Keratinocyte (primary cell): ENCODE results near the gene GLT6D1. TPM values are rescaled to one million over a fixed set of nuclear protein-coding genes. Genes with fewer than 3 reads are reported as not detected.

Experiments
- DNase-seq: peaks from one replicate; pipeline ENCODE4 v3.0.0-alpha.2; 2011; ENCODE audit warnings: low read depth, missing footprints, low spot score
- FAIRE-seq: peaks from 2 replicates; lab custom pipeline; 2011; peaks lifted over from hg19 to GRCh38; lab: Jason Lieb, UNC
- H2AFZ ChIP-seq: 2 replicates; pipeline ENCODE4 v1.6.0; 2012; ENCODE audit warnings: low read length, control low read depth, inconsistent platforms; ENCODE audit not compliant: control insufficient read depth
- H3K27ac ChIP-seq: 2 replicates; pipeline ENCODE4 v1.5.1; 2011; ENCODE audit warnings: low read length; ENCODE audit not compliant: control insufficient read depth, insufficient read depth
- H3K27me3 ChIP-seq: 3 replicates; pipeline ENCODE4 v1.6.0; 2011; ENCODE audit warnings: low read length; ENCODE audit not compliant: control insufficient read depth, insufficient read depth; ENCODE audit errors: extremely low read depth
- H3K36me3 ChIP-seq, 2 experiments: 2 replicates in 1 of 2; 3 replicates in 1 of 2; pipeline ENCODE4 v1.5.1; 2011; ENCODE audit warnings: low read length in 2 of 2, mild to moderate bottlenecking in 1 of 2; ENCODE audit not compliant: control insufficient read depth in 2 of 2, insufficient read depth in 2 of 2; ENCODE audit errors: extremely low read depth in 1 of 2
- H3K4me1 ChIP-seq: 3 replicates; pipeline ENCODE4 v1.5.1; 2011; ENCODE audit warnings: low read length; ENCODE audit not compliant: control insufficient read depth, insufficient read depth; ENCODE audit errors: extremely low read depth
- H3K4me2 ChIP-seq: 3 replicates; pipeline ENCODE4 v1.6.0; 2011; ENCODE audit warnings: low read depth, low read length; ENCODE audit not compliant: control insufficient read depth, insufficient read depth; ENCODE audit errors: extremely low read depth
- H3K4me3 ChIP-seq, 3 experiments: fragments of 200-600 bp in 1 of 3; sonication (generic) in 1 of 3; 2 replicates in 2 of 3; 3 replicates in 1 of 3; pipeline ENCODE4 v1.5.1; 2011 to 2016; ENCODE audit warnings: low read length in 3 of 3, mild to moderate bottlenecking in 3 of 3, control low read depth in 2 of 3, inconsistent platforms in 1 of 3, low read depth in 1 of 3, mixed read lengths in 1 of 3, mixed run types in 1 of 3, moderate library complexity in 1 of 3; ENCODE audit not compliant: control insufficient read depth in 2 of 3, insufficient read depth in 2 of 3; ENCODE audit errors: extremely low read depth in 1 of 3
- H3K79me2 ChIP-seq: 2 replicates; pipeline ENCODE4 v1.6.0; 2012; ENCODE audit warnings: low read length; ENCODE audit not compliant: control insufficient read depth, insufficient read depth
- H3K9ac ChIP-seq: 3 replicates; pipeline ENCODE4 v1.6.0; 2011; ENCODE audit warnings: low read length; ENCODE audit not compliant: control insufficient read depth, insufficient read depth; ENCODE audit errors: extremely low read depth
- H3K9me1 ChIP-seq: 3 replicates; pipeline ENCODE4 v1.6.0; 2011; ENCODE audit warnings: low read length; ENCODE audit not compliant: control insufficient read depth, insufficient read depth; ENCODE audit errors: extremely low read depth
- H3K9me3 ChIP-seq: 2 replicates; pipeline ENCODE4 v1.5.1; 2012; ENCODE audit warnings: low read depth, low read length; ENCODE audit not compliant: control insufficient read depth
- H4K20me1 ChIP-seq: 3 replicates; pipeline ENCODE4 v1.6.0; 2011; ENCODE audit warnings: low read length; ENCODE audit not compliant: control insufficient read depth, insufficient read depth; ENCODE audit errors: extremely low read depth
- CTCF ChIP-seq, 3 experiments: IDR thresholded peaks in 1 of 3; conservative IDR thresholded peaks in 1 of 3; optimal IDR thresholded peaks in 1 of 3; 2 replicates in 2 of 3; 3 replicates in 1 of 3; pipeline versions ENCODE3 to v1.5.1; 2011; ENCODE audit warnings: low read length in 3 of 3, mild to moderate bottlenecking in 3 of 3, moderate library complexity in 2 of 3, control low read depth in 1 of 3, inconsistent platforms in 1 of 3; ENCODE audit not compliant: insufficient read depth in 2 of 3; ENCODE audit errors: extremely low read depth in 1 of 3
- EZH2 ChIP-seq: IDR thresholded peaks from one replicate; pipeline ENCODE4 v1.6.1; 2012; ENCODE audit warnings: inconsistent platforms, mild to moderate bottlenecking, low read length, moderate library complexity
- dilution Hi-C: fragments of 300-500 bp; cut with MboI; formaldehyde crosslinking; loops from one replicate; pipeline ENCODE4 v1.7.0; 2020; ENCODE audit warnings: low sequenced_read_pairs; ENCODE audit not compliant: extremely low pct_ligation_motif_present
- polyA plus RNA-seq, 5 experiments: library from polyadenylated mRNA; depleted of rRNA in 3 of 5; stranded (reverse) in 3 of 5; stranded (forward) in 1 of 5; unstranded in 1 of 5; fragments of >200 nt; gene quantifications; 1 replicate in 1 of 5; 2 replicates in 3 of 5; 3 replicates in 1 of 5; pipeline versions ENCODE4 v1.2.1 to v1.2.3, GENCODE V29; 2011 to 2012; ENCODE audit warnings: missing spikeins in 2 of 5, low read depth in 1 of 5, low replicate concordance in 1 of 5

The GLT6D1 gene
- polyA plus RNA-seq, 1 donor (not counting 4 experiments of a cell fraction or from before 2014, with no cell fraction given), result not detected

GRCh38 chr9:135664266-135664665 is 24.9 kb upstream of the GLT6D1 start:
- Histone ChIP-seq H3K27me3 (no peaks in the 10 kb centered on the region), H3K9me1 (no peaks in the 10 kb centered on the region), H3K36me3 (no peaks in the 10 kb centered on the region), H3K4me1 (no peaks in the 10 kb centered on the region), H3K9me3 (no peaks in the 10 kb centered on the region), H4K20me1 (no peaks in the 10 kb centered on the region), H2AFZ (no peak overlapping the region), H3K27ac (no peak overlapping the region), H3K79me2 (no peaks in the 10 kb centered on the region), H3K4me3 (no peak overlapping the region), H3K4me2 (no peak overlapping the region), H3K9ac (no peak overlapping the region)
- no peak for FAIRE-seq
- DNase-seq, result no peak
- dilution Hi-C loops, result no loop called here
- TF ChIP-seq CTCF (optimal IDR thresholded peaks at IDR 0.05 in 1 of 3, IDR thresholded peaks at IDR 0.05 in 1 of 3, conservative IDR thresholded peaks at IDR 0.05 in 1 of 3; ENCODE audit: extremely low read depth in 1 of 3, insufficient read depth in 2 of 3, low read length in 3 of 3), result no peak
- TF ChIP-seq EZH2, result no peak

GRCh38 chr9:135663857-135664256 is 24.5 kb upstream of the GLT6D1 start:
- Histone ChIP-seq H3K9me3 (no peaks in the 10 kb centered on the region), H3K36me3 (no peaks in the 10 kb centered on the region), H3K27ac (no peak overlapping the region), H3K79me2 (no peaks in the 10 kb centered on the region), H3K4me2 (no peak overlapping the region), H4K20me1 (no peaks in the 10 kb centered on the region), H3K27me3 (no peaks in the 10 kb centered on the region), H3K4me3 (no peak overlapping the region), H2AFZ (no peak overlapping the region), H3K9ac (no peak overlapping the region), H3K9me1 (no peaks in the 10 kb centered on the region), H3K4me1 (no peaks in the 10 kb centered on the region)
- FAIRE-seq, result no peak
- TF ChIP-seq EZH2, result no peak
- no peak for TF ChIP-seq CTCF (optimal IDR thresholded peaks at IDR 0.05 in 1 of 3, IDR thresholded peaks at IDR 0.05 in 1 of 3, conservative IDR thresholded peaks at IDR 0.05 in 1 of 3; ENCODE audit: extremely low read depth in 1 of 3, insufficient read depth in 2 of 3, low read length in 3 of 3)
- DNase-seq, result no peak
- dilution Hi-C loops, result no loop called here
